GM23248 (cell line): Measurements from ENCODE around the gene EFCAB13.

ENCODE experiments used
- EZH2 ChIP-seq: fragments of 200-600 bp; sonication (generic); IDR thresholded peaks from 2 replicates; pipeline ENCODE4 v1.6.1; 2018; ENCODE audit warnings: antibody characterized with exemption, mild to moderate bottlenecking; ENCODE audit not compliant: insufficient read depth, poor library complexity, severe bottlenecking
- EZH2phosphoT487 ChIP-seq: fragments of 200-600 bp; sonication (generic); IDR thresholded peaks from 2 replicates; pipeline ENCODE4 v1.6.1; 2018; ENCODE audit warnings: antibody characterized with exemption, moderate library complexity, mild to moderate bottlenecking, low read depth; ENCODE audit not compliant: insufficient read depth

DNA sequence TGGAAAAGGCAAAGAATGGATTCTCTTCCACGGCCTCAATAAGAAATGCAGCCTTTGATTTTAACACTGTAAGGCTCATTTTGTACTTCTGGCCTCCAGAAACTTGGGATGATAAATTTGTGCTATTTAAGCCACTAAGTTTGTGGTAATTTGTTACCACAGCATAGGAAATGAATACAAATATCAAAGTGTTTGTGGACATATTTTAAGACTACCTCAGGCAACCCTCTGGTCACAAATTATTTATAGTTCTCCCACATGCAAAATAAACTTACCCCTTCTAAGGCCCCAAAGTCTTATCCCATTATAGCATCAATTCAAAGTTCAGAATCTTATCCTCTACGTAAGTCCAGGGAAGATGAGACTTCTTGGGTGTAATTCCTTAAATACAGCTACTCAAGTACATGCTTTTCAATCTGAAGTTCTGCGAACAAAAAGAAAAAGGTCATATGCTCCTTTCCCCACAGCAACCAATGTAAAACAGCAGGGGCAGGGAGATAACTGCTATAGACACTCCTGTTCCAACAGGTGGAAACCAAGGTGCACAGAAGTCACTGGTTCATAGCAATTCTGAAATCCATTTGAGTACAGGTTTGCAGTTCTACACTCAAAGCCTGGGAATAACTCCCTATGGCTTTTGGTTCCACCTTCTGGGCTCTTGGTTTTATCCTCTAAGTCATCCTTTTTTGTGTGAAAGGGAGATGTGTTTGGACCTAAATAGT is 5.4 kb upstream of the EFCAB13 start:
- TF ChIP-seq EZH2 (no peak), EZH2phosphoT487 (no peak)
